ENCODE results near the gene TRPM4. TPM values are rescaled to one million over a fixed set of nuclear protein-coding genes. Genes with fewer than 3 reads are reported as not detected.

TRPM4 gene
- total RNA-seq, 6 donors from 2014 or later: 23.9 to 120 (median 49.3) TPM

- H3K27me3 ChIP-seq: no peaks in the 10 kb centered on the region
- peaks cover 0 to 18% (median 11%) of the 10 kb centered on the region in 4 donors for H3K9me3 ChIP-seq
- 77 to 87% methylated on average over 6 to 9 of the region's 10 CpGs for WGBS, 2 donors
- no peak overlapping the region for H3K27ac ChIP-seq
- no peak for TF ChIP-seq EP300 (IDR thresholded peaks at IDR 0.05)
- TF ChIP-seq POLR2A (IDR thresholded peaks at IDR 0.05): no peak
- no peak for TF ChIP-seq CTCF (IDR thresholded peaks at IDR 0.05)
- TF ChIP-seq POLR2AphosphoS5 (IDR thresholded peaks at IDR 0.05): no peak
- DNase-seq (no peak), ATAC-seq (ENCODE audit: low FRiP score in 2 of 2) (no peak)
- H3K36me3 ChIP-seq: no peaks in the 10 kb centered on the region
- H3K4me1 ChIP-seq: no peaks in the 10 kb centered on the region
- H3K4me3 ChIP-seq: no peak overlapping the region
Measured at GRCh38 chr19:49255674-49256073, 98.1 kb downstream of the TRPM4 start.

- TF ChIP-seq EP300 (IDR thresholded peaks at IDR 0.05) (no peak), POLR2A (IDR thresholded peaks at IDR 0.05) (no peak), CTCF (IDR thresholded peaks at IDR 0.05) (no peak)
- Histone ChIP-seq H3K27me3 (no peaks in the 10 kb centered on the region), H3K36me3 (no peaks in the 10 kb centered on the region), H3K27ac (no peak overlapping the region), H3K4me3 (no peak overlapping the region), H3K9me3 (peaks cover 0 to 18% (median 11%) of the 10 kb centered on the region in 4 donors), H3K4me1 (no peaks in the 10 kb centered on the region)
- WGBS, 2 donors: 57 to 59% methylated on average over 3 of the region's 3 CpGs
- ATAC-seq (ENCODE audit: low FRiP score in 2 of 2) (no peak), DNase-seq (no peak)
Measured at GRCh38 chr19:49256691-49257090, 99.1 kb downstream of the TRPM4 start.

Other genes with a start within 250 kb of the TRPM4 start
- 1 to 10 TPM; 1.9 to 6.3 (median 2.8) TPM for gene DHDH, start 224.1 kb upstream of the TRPM4 start, total RNA-seq
- gene BAX, start 202.9 kb upstream of the TRPM4 start, total RNA-seq: 100 to 1,000 TPM in 4 of 6 donors, 10 to 100 TPM in 2; 68.1 to 143 (median 112) TPM
- gene FTL, start 192.5 kb upstream of the TRPM4 start, total RNA-seq: over 10,000 TPM in 3 of 6 donors, 1,000 to 10,000 TPM in 3; 5,928 to 23,282 (median 11,982) TPM
- 10 to 100 TPM; 26.4 to 79.6 (median 35.6) TPM for gene GYS1, start 164.5 kb upstream of the TRPM4 start, total RNA-seq
- gene RUVBL2, start 163.9 kb upstream of the TRPM4 start, total RNA-seq: 100 to 1,000 TPM in 2 of 6 donors, 10 to 100 TPM in 4; 45.7 to 105 (median 70.6) TPM
- under 1 TPM in 1 of 6 donors, not detected in 5; 0.77 TPM for gene LHB, start 140.7 kb upstream of the TRPM4 start, total RNA-seq
- not detected for gene CGB3, start 133.5 kb upstream of the TRPM4 start, total RNA-seq
- not detected for gene CGB2, start 125.9 kb upstream of the TRPM4 start, total RNA-seq
- gene CGB1, start 120.9 kb upstream of the TRPM4 start, total RNA-seq: not detected
- not detected for gene CGB5, start 113.9 kb upstream of the TRPM4 start, total RNA-seq
- not detected for gene CGB8, start 108.7 kb upstream of the TRPM4 start, total RNA-seq
- gene CGB7, start 100.0 kb upstream of the TRPM4 start, total RNA-seq: 1 to 10 TPM in 1 of 6 donors, under 1 TPM in 5; 0.22 to 5.2 (median 0.55) TPM
- 10 to 100 TPM in 1 of 6 donors, 1 to 10 TPM in 5; 1.2 to 10.5 (median 4.9) TPM for gene NTF4, start 93.0 kb upstream of the TRPM4 start, total RNA-seq
- not detected for gene KCNA7, start 85.1 kb upstream of the TRPM4 start, total RNA-seq
- gene SNRNP70, start 72.3 kb upstream of the TRPM4 start, total RNA-seq: 1,000 to 10,000 TPM in 1 of 6 donors, 100 to 1,000 TPM in 5; 147 to 1,500 (median 176) TPM
- 10 to 100 TPM in 1 of 6 donors, 1 to 10 TPM in 5; 3.1 to 10.2 (median 7.6) TPM for gene LIN7B, start 43.4 kb upstream of the TRPM4 start, total RNA-seq
- 1 to 10 TPM in 4 of 6 donors, under 1 TPM in 1, not detected in 1; 0.89 to 7.9 (median 2.3) TPM for gene C19orf73, start 38.6 kb upstream of the TRPM4 start, total RNA-seq
- 10 to 100 TPM in 1 of 6 donors, 1 to 10 TPM in 5; 2.4 to 11.5 (median 5.9) TPM for gene PPFIA3, start 38.2 kb upstream of the TRPM4 start, total RNA-seq
- gene HRC, start 2.4 kb upstream of the TRPM4 start, total RNA-seq: 1 to 10 TPM in 3 of 6 donors, under 1 TPM in 2, not detected in 1; 0.61 to 2.1 (median 1.2) TPM
- gene SLC6A16, start 167.4 kb downstream of the TRPM4 start, total RNA-seq: 1 to 10 TPM in 5 of 6 donors, under 1 TPM in 1; 0.44 to 4.2 (median 2.0) TPM
- gene CD37, start 177.6 kb downstream of the TRPM4 start, total RNA-seq: 100 to 1,000 TPM in 4 of 6 donors, 10 to 100 TPM in 2; 63.5 to 156 (median 123) TPM
- 10 to 100 TPM; 13.6 to 38.0 (median 20.5) TPM for gene TEAD2, start 204.6 kb downstream of the TRPM4 start, total RNA-seq
- gene DKKL1, start 206.1 kb downstream of the TRPM4 start, total RNA-seq: under 1 TPM in 3 of 6 donors, not detected in 3; 0.40 to 0.69 (median 0.61) TPM
- 1 to 10 TPM in 3 of 6 donors, under 1 TPM in 1, not detected in 2; 0.61 to 6.9 (median 1.6) TPM for gene KASH5, start 230.5 kb downstream of the TRPM4 start, total RNA-seq

Measured in upper lobe of left lung (tissue), 6 donors.